Hepatocyte (in vitro differentiated cells): ENCODE data around the gene CTNNA2. TPM values are rescaled to one million over a fixed set of nuclear protein-coding genes. Genes with fewer than 3 reads are reported as not detected.

Source experiments
- DNase-seq: peaks from one replicate; pipeline ENCODE4 v3.0.0-alpha.2; 2016; ENCODE audit warnings: low spot score
- H2AFZ ChIP-seq: fragments of 200-600 bp; sonication (generic); 2 replicates; pipeline ENCODE4 v1.6.0; 2016; ENCODE audit warnings: antibody characterized with exemption, mild to moderate bottlenecking
- H3K27ac ChIP-seq: fragments of 200-600 bp; sonication (generic); 2 replicates; pipeline ENCODE4 v1.5.1; 2016; ENCODE audit warnings: mild to moderate bottlenecking
- H3K27me3 ChIP-seq: fragments of 200-600 bp; sonication (generic); 2 replicates; pipeline ENCODE4 v1.6.1; 2016
- H3K36me3 ChIP-seq: fragments of 200-600 bp; sonication (generic); replicated peaks from 2 replicates; pipeline ENCODE4 v1.5.1; 2016; ENCODE audit warnings: low read depth; ENCODE audit not compliant: insufficient read depth
- H3K4me1 ChIP-seq: fragments of 200-600 bp; sonication (generic); 2 replicates; pipeline ENCODE4 v1.5.1; 2016; ENCODE audit warnings: mild to moderate bottlenecking, moderate library complexity; ENCODE audit not compliant: insufficient read depth
- H3K4me2 ChIP-seq: fragments of 200-600 bp; sonication (generic); 2 replicates; pipeline ENCODE4 v1.6.0; 2016
- H3K4me3 ChIP-seq: fragments of 200-600 bp; sonication (generic); 2 replicates; pipeline ENCODE4 v1.5.1; 2016; ENCODE audit warnings: mild to moderate bottlenecking
- H3K79me2 ChIP-seq: fragments of 200-600 bp; sonication (generic); 2 replicates; pipeline ENCODE4 v1.6.0; 2017; ENCODE audit warnings: mild to moderate bottlenecking
- H3K9me2 ChIP-seq: fragments of 200-600 bp; sonication (generic); replicated peaks from 2 replicates; pipeline ENCODE4 v1.6.0; 2017; ENCODE audit warnings: mild to moderate bottlenecking; ENCODE audit not compliant: insufficient read depth
- H3K9me3 ChIP-seq: fragments of 200-600 bp; sonication (generic); 2 replicates; pipeline ENCODE4 v1.5.1; 2016; ENCODE audit warnings: low read depth, mild to moderate bottlenecking
- H4K20me1 ChIP-seq: fragments of 200-600 bp; sonication (generic); 2 replicates; pipeline ENCODE4 v1.6.0; 2016; ENCODE audit warnings: mild to moderate bottlenecking; ENCODE audit not compliant: insufficient read depth, poor library complexity, severe bottlenecking
- CTCF ChIP-seq: fragments of 200-600 bp; sonication (generic); IDR thresholded peaks from 2 replicates; pipeline ENCODE4 v1.5.1; 2016; ENCODE audit warnings: antibody characterized with exemption, mild to moderate bottlenecking; ENCODE audit not compliant: poor library complexity
- EZH2 ChIP-seq: fragments of 200-600 bp; sonication (generic); IDR thresholded peaks from 2 replicates; pipeline ENCODE4 v1.6.1; 2016; ENCODE audit warnings: antibody characterized with exemption, mild to moderate bottlenecking, borderline replicate concordance
- EZH2phosphoT487 ChIP-seq: fragments of 200-600 bp; sonication (generic); IDR thresholded peaks from one replicate; pipeline ENCODE4 v1.6.1; 2018; ENCODE audit warnings: antibody characterized with exemption, mild to moderate bottlenecking, low read depth, moderate library complexity; ENCODE audit not compliant: unreplicated experiment, severe bottlenecking
- WGBS: methylation state at CpG from one replicate; pipeline ENCODE4 v1.1.6; 2016; ENCODE audit warnings: low lambda C conversion rate; ENCODE audit errors: missing lambda C conversion rate; 5-methylcytosine and 5-hydroxymethylcytosine counted together
- polyA plus RNA-seq: library from polyadenylated mRNA; unstranded; fragments of >200 nt; fragmentation: Nextera tagmentation; extraction: Ambion mirVana; gene quantifications from 2 replicates; pipeline ENCODE4 v1.2.1, GENCODE V29; 2016
- total RNA-seq: library from RNA; depleted of rRNA; stranded (reverse); fragments of >200 nt; gene quantifications from 2 replicates; pipeline ENCODE4 v1.2.3, GENCODE V29; 2014

Gene CTNNA2
- total and polyA plus RNA-seq, 2 experiments from 2014 or later, result 0.79 to 4.4 TPM

DNA sequence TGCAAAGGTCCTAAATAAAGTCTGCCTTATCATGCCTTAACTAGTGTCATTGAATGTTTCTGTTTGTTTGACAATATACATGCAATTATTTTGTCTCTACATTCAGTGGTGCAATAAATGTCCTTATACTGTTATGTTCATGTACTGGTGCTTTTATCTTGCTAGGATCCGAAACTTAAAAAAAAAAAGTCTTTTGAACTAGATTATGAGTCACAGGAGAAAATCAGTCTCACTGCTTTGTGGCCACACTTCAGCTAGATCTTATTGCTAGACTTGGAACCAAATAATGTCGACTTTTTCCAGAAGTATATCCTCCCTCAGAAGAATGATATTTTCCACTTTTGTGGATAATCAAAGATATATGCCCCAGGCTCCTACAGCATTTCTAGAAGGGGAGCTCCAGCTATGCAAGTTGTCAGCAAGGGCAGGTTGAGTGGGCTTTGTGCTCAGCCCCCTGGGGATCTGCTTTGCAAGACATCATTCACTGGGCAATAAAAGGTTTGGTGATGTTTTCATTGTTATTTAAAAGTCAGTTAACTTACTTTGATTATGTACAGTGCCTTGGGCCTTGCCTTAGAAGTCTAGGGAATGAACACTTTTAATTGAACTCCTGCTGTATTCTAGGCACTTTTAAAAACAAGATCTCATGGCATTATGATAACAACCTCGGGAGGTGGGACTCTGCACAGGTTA is 948.8 kb downstream of the CTNNA2 start:
- TF ChIP-seq CTCF (no peak), EZH2 (no peak), EZH2phosphoT487 (no peak)
- Histone ChIP-seq H3K79me2 (no peaks in the 10 kb centered on the region), H4K20me1 (no peaks in the 10 kb centered on the region), H3K36me3 (no peaks in the 10 kb centered on the region), H3K9me3 (no peaks in the 10 kb centered on the region), H3K4me1 (no peaks in the 10 kb centered on the region), H3K9me2 (no peaks in the 10 kb centered on the region), H3K4me3 (no peak overlapping the region), H3K27me3 (no peaks in the 10 kb centered on the region), H3K27ac (no peak overlapping the region), H3K4me2 (no peak overlapping the region), H2AFZ (no peak overlapping the region)
- no peak for DNase-seq
- 70% methylated on average over 3 of the region's 3 CpGs for WGBS

GRCh38 chr2:80462654-80463053 is 949.8 kb downstream of the CTNNA2 start:
- Histone ChIP-seq H3K9me3 (no peaks in the 10 kb centered on the region), H3K79me2 (no peaks in the 10 kb centered on the region), H3K9me2 (no peaks in the 10 kb centered on the region), H3K27ac (no peak overlapping the region), H4K20me1 (no peaks in the 10 kb centered on the region), H3K27me3 (no peaks in the 10 kb centered on the region), H3K4me3 (no peak overlapping the region), H3K4me1 (no peaks in the 10 kb centered on the region), H2AFZ (no peak overlapping the region), H3K4me2 (no peak overlapping the region), H3K36me3 (no peaks in the 10 kb centered on the region)
- TF ChIP-seq EZH2 (no peak), CTCF (no peak), EZH2phosphoT487 (no peak)
- no peak for DNase-seq
- WGBS, result 91% methylated on average over 7 of the region's 8 CpGs

GRCh38 chr2:80464275-80464674 is 951.4 kb downstream of the CTNNA2 start:
- Histone ChIP-seq H3K9me2 (no peaks in the 10 kb centered on the region), H3K27ac (no peak overlapping the region), H3K9me3 (no peaks in the 10 kb centered on the region), H3K4me2 (no peak overlapping the region), H2AFZ (no peak overlapping the region), H3K4me3 (no peak overlapping the region), H3K27me3 (no peaks in the 10 kb centered on the region), H3K79me2 (no peaks in the 10 kb centered on the region), H3K36me3 (no peaks in the 10 kb centered on the region), H3K4me1 (no peaks in the 10 kb centered on the region), H4K20me1 (no peaks in the 10 kb centered on the region)
- DNase-seq, result no peak
- no peak for TF ChIP-seq CTCF
- TF ChIP-seq EZH2, result no peak
- TF ChIP-seq EZH2phosphoT487, result no peak
- WGBS, result 84% methylated on average over 1 of the region's 1 CpG
